ENCODE data around the gene RFX2.

- TF ChIP-seq, protein P1, sequence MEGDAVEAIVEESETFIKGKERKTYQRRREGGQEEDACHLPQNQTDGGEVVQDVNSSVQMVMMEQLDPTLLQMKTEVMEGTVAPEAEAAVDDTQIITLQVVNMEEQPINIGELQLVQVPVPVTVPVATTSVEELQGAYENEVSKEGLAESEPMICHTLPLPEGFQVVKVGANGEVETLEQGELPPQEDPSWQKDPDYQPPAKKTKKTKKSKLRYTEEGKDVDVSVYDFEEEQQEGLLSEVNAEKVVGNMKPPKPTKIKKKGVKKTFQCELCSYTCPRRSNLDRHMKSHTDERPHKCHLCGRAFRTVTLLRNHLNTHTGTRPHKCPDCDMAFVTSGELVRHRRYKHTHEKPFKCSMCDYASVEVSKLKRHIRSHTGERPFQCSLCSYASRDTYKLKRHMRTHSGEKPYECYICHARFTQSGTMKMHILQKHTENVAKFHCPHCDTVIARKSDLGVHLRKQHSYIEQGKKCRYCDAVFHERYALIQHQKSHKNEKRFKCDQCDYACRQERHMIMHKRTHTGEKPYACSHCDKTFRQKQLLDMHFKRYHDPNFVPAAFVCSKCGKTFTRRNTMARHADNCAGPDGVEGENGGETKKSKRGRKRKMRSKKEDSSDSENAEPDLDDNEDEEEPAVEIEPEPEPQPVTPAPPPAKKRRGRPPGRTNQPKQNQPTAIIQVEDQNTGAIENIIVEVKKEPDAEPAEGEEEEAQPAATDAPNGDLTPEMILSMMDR (IDR thresholded peaks at IDR 0.05; ENCODE audit: insufficient read depth, low read length, poor library complexity, severe bottlenecking): no peak
- no peak for TF ChIP-seq EZH2phosphoT487 (conservative IDR thresholded peaks at IDR 0.05; ENCODE audit: low read length)
Observed at GRCh38 chr19:6067975-6068374, 42.3 kb downstream of the RFX2 start.
